ENCODE measurements around the gene PLA2R1.

DNA sequence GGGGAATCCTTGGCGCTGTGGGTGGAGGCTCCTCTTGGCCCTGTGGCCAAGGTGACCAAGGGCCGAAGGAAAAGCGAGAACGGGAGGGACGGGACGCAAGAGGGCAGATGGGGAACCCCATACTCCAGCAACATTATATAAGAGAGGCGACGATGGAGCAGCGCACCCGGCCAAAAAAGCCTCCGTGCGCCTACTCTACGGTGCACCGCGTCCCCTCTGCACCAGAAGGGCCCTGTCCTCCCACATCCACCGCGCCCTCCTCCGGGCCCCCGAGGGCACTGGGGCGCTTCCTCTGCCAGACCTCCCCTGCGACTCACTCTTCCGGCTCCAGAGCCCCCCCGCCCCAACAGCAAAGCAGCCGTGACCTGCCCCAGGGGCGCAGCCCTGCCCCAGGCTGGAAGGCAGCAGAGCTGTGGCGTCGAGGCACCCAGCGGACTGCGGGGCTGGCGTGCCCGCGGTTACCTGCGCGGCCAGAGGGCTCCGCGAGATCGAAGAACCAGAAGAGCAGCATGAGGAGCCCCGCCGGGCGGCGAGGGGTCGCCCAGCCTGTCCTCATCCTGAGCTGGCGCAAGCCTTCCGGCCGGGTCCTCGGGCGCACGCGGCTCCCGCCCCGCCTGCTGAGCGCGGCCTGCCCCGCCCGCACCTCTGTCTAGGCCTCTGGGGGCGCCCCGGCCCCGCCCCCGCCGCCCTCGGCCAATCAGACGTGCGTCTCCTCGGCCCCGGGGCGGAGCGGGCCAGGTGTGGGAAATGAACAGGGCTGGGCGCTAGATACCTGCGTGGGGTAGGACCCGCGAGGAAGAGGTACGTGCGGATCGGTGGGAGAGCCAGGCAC lies 158.1 kb downstream of the PLA2R1 start, which contains the start of gene LY75:
- no peak for TF ChIP-seq EP300 (IDR thresholded peaks at IDR 0.05; ENCODE audit: low read depth)
- no peak for TF ChIP-seq POLR2A (IDR thresholded peaks at IDR 0.05)

Measured in transverse colon (tissue), 1 donor.